Activated CD4-positive, alpha-beta T cell treated with anti-CD3 and anti-CD28 coated beads, Interleukin-2, amount 50 U/mL, for 16 hours (primary cell): ENCODE results near the gene PRSS50.
A peak's percentile ranks its signal among the peaks of the same experiment; 100 is the strongest.
"Not testable (repeated sequence)": the region's sequence is repeated elsewhere in the genome, so short reads cannot be mapped to it uniquely, and the experiment has no call there.

Source experiments
- DNase-seq: peaks from one replicate; pipeline ENCODE4 v3.0.0-alpha.2; 2020

The PRSS50 gene

DNA sequence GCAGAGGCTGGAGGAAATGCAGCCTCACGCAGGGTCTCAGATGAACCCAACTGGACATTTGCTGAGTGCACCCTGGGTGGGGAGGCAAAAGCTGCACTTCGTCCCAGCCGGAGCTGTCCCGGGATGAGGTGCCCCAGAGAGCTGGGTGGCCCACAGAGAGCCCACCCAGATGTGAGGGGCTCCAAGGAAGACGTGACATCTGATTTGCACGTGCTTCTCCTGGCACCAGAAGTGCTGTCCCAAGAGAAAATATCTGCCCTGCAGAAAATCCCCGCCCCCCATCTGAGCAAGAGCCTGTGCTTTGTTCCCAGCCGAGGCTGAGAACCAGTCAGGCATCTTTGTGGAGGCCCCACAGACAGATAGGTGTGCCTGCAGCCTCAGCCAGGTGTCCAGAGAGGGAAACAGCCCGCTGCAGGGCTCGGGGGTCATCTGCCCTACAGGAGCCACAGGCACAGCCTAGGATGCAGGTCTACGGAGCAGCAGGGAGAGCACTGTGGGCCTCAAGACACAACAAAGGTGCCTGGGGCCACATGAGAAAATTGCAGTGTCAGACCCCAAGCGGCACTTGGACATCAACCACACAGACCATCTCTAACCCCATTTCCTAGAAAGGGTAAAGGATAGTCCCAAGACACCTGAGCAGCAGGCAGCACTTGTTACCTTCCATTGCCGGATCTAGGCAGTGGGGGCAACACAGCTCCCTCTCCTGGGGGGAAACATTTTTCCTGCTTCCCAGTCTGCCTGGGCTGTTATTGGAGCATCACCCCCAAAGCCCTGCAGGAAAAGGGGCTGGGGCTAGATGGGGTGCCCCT is 10.7 kb downstream of the PRSS50 start:
- DNase-seq = no peak

DNA sequence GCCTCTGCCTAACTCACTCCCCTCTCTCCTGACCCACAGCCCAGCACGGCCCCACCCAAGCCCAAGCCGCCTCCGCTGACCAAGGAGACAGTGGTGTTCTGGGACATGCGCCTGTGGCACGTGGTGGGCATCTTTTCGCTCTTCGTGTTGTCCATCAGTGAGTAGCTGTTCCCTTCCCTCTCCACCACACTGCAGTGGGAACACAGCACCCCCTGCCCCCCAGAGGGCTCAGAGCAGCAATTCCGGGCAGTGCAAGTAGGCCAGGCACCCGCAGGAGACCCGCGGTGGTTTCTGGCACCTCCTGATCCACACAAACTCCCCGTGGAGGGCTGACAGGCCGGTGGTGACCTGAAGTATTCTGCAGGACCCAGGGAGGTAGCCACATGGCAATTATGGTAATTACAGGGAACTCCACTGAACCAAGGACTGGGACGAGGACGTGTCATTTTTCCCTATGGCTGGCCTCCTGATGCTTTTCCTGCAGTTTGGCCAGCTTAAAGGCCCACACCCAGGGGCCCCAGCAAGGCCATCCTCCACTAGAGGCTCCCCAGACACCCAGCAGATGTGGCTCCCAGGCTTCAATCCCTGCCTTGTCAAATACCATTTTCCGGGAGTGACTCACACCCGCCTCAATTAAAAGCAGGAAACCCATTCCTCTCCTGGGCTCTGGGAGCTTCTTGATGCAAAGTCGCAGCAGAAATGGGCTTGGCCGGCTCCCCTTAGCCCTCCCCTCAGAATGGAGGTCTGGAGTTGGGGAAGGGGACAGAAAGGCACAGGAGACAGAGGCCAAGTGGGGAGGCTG is 11.7 kb downstream of the PRSS50 start:
- no peak for DNase-seq

DNA sequence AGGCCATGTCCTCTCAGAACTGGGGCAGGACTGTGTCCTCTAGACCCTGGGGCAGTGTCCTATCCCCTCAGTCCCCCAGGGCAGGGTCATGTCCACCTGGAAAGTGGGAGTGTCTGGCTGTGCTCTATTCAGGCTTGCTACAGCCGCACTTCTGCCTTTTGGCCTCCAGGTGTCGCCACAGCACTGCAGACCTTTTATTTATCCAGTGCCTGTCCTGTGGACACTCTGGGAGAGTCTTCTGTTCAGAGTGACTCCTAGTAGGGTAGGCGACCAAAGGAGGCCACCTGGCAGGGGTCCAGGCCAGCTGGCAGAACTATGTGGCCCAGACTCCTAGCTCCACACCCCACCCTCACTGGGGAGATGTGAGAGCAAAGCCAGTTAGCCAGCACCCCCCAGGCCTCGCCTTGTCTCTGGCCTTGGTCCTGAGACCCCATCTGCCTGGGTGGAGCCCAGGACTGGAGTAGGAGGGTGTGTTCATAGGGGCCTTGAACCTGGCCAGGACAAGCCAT is 12.6 kb downstream of the PRSS50 start:
- peak; percentile 71 for DNase-seq

DNA sequence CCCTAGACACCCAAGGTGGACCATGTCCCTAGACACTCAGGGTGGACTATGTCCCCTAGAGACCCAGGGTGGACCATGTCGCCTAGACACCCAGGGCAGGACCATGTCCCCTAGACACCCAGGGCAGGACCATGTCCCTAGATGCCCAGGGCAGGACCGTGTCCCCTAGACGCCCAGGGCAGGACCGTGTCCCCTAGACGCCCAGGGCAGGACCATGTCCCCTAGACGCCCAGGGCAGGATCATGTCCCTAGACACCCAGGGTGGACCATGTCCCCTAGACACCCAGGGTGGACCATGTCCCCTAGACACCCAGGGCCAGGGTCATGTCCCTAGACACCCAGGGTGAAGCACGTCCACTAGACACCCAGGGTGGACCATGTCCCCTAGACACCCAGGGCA is 13.3 kb downstream of the PRSS50 start:
- DNase-seq = not testable (repeated sequence)

DNA sequence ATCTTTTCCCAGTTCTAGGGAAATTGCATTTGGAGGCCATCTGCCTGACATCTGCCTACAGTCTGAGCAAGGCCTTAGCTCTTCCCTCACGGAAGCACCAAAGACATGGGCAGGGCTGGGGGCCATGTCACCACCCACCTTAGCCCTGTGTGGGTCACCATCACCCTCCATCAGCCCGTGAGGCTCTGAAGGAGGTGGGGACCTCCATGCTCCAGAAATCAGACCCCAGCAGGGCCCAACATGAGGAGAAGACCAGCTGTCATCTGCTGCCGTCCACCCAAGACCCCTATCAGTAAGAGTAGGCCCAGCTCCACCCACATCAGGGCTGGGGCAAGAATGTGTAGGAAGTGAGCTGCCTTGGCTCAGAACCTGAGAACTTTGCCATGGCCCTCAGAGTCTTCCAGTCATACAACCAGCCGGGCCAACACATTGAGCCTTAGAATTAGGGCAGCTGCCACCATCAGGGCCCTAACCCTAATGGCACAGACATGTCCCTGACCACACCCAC is 14.6 kb downstream of the PRSS50 start:
- DNase-seq = no peak

DNA sequence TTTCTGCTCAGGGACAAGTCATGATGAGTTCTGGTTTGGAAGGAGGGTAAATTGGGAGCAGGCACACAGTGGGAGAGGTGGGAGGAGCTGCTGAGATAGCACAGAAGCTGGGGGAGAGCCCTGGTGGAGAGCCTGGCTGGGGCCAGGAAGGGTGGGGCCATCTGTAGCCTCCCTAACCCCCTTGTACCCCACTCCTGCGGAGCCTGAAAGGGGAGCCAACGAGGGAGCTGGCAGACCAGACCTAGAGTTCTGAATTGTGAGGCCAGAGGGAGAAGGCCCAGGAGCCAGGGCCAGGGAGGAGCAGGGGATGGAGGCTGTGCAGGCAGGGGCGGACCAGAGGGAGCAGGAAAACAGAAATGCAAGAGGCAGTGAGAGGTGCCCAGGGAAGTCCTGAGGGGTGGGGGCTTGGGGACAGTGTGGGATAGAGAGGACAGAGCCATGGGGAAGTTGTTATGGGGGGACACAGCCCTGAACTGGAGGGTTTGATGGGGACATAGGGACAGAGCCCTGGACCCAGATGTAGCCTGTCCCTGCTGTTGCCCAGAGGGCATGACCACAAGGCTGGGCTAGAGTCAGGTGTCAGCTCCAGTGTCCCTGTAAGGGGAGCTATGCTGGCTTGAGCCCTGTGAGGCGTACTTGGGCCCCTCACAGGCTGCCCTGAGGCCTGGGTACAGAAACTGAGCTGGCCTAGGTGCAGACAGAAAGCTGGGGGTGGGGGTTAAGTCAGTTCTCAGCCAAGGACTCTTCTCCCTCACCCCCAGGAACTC is 15.2 kb downstream of the PRSS50 start:
- no peak for DNase-seq

DNA sequence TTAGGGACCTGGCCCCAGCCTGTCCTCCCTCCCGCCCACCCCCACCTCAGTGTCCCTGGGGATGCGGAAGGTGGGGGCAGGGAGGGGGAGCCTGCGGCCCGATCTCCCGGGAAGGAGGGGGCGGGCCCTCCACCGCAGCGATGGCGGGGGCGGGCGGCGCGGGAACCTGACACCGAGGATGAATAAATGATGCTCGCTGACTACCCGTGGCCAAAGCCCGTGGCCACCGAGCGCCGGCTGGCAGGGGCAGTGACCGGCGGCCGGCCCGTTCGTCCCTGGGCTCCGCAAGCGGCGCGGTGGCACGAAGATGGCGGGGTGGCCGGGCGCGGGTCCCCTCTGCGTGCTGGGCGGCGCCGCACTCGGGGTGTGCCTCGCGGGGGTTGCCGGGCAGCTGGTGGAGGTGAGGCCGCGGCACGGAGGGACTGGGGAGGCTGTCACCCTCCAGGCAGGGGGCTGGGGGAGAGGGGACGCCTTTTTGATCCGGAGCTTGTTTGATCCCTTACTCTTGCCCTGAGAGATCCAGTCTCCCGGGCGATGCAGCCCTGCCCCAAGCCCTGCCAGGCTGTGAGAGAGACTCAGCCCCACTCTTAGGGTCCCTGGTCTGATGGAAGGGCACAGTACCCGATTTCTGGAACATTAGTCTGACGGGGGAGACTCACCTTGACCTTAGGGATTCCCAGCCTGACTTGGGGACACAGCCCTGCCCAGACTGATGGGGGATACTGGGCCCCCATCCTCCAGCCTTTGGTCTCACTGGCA is 16.3 kb downstream of the PRSS50 start, which contains the start of gene TMIE:
TSS of gene TMIE (plus strand) at position 212 of the 759 bp plus-strand sequence. CDS start at position 308, 96 bp downstream.
- no peak for DNase-seq

DNA sequence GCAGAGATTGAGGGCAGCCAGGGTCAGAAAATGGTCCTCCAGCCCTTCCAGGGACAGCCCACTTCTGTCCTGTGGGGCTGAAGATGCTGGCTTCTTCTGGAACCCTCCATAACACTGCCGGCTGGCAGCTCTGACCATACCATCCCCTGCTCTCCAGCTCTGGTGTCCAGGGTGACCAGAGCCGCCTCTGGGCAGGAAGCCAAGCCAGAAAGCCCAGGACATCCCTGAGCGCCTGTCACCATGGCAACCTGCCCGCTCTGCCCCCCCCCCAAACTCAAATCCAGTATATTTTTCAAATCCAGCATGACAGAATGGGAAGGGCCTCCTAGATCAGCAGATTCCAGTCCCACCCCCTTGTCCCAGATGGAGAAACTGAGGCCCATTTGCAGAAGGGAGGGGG is 16.9 kb downstream of the PRSS50 start:
- no peak for DNase-seq

DNA sequence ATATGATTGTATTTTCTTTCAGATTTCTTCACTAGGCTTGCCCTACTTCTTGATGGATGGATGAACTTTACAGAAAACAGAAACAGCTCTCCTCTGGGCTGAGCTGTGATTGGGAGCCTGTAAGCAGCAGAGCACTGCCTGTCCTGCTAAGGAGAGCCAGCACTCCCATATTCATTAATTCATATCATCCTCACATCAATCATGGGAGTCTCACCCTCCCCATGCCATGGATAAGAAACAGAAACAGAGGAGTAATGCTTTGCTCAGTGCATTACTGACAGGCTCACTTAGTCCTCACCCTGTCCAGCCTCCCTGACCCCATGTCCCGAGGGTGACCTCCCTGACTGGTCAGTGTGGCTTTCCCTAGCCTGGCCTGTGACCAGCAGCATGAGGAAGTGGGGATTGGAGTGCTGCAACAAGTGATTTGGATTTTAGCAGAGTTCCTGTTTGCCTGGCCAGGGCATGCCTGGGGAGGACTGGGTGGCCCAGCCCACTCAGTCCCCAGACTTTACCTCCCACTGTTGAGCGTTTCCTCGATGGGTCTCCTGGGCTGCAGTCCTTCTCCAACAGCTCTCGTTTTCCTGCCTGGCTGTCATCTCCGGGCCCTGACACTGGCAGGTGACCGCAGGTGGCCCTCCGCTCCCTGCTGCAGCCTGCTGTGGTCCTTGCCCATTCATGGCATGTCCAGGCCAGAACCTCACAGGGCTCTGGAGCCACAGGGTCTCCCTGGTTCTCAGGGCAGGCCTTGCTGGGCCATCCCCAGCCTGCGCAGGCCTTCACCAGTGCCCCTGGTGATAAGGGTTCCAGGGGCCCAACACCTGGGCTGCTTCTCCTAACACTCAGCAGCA is 17.8 kb downstream of the PRSS50 start:
- no peak for DNase-seq

DNA sequence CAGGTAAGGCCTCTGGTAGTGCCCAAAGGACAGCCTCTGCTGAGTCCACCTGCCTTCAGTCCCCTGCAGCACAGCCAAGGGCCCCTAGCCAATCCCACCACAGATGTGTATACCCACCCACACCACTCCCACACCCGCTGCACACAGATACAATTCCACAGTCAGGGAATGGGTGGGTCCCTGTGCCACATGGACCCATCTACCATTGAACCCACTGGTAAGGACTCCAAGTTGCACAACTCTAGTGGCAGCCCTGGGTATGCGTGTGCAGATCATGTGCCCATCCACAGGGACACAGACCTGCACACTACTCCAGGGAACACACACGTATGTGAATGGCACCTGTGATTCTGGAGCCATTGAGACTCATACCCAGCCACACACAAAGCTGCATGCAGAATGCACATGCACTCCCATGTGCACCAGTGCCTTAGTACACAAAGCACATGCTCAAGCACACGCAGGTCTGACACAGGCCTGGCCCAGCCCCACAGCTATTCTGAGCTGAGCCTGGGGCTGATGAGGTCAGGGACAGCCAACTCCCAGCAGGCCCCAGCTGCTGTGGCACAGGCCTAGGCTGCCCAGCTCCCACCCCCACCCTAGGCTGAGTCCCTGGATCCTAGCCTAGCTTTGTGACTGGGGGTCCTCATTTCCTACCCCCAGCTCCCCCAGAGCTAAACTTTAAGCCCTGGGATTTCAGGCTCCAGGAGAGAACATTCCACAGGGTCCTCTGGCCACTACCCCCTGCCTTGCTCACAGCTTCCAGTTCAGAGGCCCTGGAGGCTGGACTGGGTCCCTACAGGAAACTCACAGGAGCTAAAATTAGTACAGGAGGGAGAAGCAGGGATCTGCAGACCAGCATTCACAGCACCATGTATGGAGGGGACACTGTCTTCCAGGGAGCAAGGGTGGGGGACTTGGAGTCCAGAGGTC is 21.4 kb downstream of the PRSS50 start:
- no peak for DNase-seq

DNA sequence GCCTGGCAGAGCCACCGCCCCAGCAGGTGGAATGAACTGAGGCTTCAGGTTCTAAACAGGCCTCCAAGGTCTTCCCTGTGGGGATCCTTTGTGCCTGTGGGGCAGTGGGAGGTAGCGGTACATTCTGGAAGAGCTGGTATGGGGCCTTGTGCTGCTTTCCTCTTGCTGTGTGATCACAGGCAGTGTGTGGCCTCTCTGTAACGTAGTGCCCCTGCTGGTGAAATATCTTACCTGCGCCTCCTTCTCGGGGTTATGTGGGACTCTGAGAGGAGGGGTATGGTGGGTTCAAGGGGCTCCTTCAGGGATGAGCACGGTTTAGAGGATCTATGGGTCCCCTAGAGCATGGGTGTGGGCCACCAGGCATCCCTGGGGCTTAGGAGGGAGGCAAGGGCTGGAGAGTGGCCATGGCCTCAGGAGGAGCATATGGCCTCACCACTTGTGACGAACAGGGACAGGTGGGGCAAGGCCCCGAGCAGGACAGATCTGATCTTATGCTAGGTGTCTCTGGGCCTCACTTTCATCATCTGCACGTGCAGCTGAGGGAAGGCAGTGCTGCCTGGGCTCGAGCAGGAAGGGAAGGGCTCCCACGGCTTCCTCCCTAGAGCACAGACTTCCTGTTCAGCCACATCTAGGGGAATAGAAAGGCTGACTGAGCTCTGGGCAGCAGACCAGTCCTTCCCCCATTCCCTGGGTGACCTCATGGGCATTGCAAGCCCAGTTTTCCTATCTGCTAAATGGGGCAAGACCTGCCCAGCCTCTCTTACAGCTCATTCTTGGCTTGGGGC is 22.3 kb downstream of the PRSS50 start:
- DNase-seq = peak; percentile 51

DNA sequence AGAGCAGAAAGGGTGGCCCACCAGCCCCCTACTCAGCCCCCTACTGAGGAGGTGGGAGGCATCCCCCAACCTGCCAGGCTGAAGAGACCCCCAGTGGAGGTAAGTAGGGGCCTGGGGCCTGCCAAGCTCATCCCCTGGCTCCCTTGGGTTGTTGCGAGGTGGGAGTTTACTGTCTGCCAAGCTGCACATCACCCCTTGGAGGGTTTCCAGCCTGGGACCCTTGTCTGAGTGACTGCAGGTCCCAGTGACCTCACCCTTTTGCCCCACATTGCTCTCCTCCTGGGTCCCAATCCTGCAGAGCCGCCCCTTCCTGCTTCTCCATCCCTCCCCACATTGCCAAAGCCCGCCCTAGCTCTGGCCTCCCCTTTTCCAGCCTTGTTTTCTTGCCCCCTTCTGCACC is 23.1 kb downstream of the PRSS50 start:
- no peak for DNase-seq

DNA sequence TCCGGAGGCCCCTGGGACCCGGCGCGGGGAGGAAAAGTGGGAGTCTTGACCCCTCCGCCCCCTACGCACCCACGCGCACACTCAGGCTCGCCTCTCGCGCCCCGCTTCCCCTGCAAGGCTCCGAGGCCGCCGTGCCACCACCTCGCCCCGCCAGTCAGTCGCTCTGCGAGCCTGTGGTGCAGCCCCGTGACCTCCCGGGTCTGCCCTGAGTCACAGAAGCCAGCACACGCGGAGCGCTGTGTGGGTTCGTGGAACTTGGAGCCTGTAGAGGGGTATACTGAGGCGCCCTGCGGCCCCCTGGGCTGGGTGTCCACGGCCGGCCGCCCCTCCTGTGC is 23.8 kb downstream of the PRSS50 start:
- DNase-seq = no peak

DNA sequence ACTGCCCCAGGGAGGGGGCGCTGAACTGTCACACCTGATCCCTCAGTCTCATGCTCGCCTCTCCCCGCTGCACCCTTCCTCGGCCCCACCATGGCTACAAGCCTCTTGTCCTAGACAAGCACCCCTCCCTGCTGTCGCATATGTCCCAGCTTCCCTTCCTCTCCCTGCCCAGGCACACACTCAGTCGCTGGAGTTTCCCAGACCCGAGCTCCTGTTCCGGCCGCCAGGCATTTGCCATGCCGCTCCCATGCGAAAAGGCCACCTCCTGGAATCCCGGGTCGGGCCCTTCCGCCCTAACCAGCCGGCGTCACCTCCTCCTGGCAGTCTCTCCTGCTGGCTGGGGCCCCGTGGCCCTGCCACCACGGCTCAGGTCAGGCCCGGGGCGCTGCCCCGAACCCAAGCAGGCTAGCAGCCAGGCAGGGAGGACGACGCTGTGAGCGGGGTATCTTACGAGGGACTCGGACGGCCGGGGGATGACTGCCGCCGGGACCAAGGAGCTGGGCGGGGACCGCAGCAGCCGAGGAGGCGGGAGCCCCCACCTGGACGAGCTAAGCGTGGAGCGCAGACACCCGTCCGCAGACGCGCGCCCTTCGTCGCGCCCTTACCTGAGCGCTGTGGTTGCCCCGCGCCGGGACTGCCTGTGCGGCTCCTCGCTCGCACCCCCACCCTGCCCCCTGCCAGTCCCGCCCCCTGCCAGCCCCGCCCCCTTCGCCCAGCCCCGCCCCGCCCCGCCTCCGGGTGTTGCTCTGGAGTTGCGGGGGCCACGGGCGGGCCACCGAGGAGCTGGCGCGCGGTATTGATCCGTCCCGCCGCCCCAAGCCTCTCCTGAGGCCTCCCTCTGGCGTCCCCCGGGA is 24.4 kb downstream of the PRSS50 start, which contains the start of gene ALS2CL:
TSS of gene ALS2CL (minus strand) at position 642 of the 854 bp plus-strand sequence. CDS start 4,239 bp downstream, outside the sequence.
- peak; percentile 27 for DNase-seq

DNA sequence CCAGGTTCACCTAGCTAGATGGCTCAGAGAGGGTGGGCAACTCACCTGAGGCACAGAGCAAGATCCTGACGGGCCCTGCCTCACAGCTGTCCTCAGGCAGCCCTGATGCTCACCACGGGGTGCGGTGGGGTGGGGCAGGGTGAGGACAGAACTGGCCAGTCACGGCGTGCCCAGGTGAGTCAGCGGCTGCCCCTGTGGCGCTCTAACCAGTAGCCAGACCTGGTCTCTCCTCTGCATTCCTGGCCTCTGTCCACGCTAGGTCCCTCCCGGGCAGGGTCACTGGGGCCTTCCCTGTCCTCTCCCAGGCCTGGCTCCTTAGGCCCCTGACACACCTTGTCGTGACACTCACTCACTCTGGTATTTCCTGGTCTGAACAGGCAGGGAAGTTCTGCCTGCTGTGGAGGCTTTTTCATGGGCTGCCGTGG is 25.1 kb downstream of the PRSS50 start:
- no peak for DNase-seq

DNA sequence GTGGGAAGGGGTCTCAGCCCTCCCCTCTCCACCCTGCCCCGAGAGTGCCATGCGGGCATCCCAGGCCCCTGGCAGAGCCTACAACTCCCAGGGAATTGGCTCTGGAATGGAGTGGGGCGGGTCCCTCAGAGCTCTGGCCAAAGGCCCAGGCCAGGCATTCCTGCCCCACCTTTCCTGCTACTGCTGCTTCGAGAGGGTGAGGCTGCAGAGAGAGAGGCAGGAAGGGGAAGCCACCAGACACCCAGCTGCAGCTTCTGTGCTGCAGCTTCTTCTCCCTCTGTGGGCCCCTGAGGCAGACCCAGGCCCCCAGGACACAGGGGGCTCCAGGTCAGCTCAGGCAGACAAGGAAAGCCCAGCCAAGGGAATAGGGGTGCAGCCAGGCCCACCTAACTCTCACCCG is 26.9 kb downstream of the PRSS50 start:
- no peak for DNase-seq

DNA sequence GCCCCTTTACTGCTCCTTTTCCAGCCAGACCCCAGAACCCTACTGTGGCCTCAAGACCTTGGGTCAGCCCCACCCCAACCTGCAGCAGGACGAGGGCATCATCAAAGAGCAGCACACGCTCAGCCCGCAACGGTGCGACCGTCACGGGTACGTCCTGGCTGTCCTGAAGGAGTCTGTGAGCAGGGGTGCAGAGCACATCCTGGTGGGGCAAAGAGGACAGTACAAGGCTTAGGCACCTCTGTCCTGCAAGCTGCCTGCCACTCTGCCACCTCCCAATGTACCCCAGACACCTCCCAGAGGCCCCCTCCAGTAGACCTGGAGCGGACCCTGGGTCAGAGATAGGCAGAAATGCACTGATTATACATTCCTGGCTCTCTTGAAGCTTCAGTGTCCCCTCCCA is 32.2 kb downstream of the PRSS50 start:
- DNase-seq = no peak

DNA sequence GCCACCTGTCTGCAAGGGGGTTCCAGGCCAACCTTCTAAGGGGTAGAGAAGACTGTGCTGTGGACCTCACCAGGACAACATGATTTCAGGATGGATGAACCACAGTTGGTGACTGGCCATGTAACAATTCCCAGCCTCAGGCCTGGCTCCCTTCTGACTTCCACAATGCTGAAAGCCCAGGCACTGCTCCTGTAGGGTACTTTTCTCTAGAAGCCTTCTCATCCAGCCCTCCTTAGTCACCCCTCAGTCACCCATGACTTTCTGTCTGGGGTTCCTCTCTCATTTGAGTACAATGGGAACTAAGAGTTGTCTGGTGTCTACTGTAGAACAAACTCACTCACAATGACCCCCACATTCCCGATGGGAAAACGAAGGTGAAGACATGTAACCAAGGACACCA is 32.8 kb downstream of the PRSS50 start:
- DNase-seq = no peak
